ACHN (cell line): ENCODE data around the gene DTX2.
A peak's percentile ranks its signal among the peaks of the same experiment; 100 is the strongest.
"Not testable (repeated sequence)": the region's sequence is repeated elsewhere in the genome, so short reads cannot be mapped to it uniquely, and the experiment has no call there.

Source experiments
- DNase-seq: peaks from one replicate; pipeline ENCODE4 v3.0.0-alpha.2; 2015
- in situ Hi-C: cut with HindIII; loops from 2 replicates; pipeline ENCODE4 v1.10.0; 2017; ENCODE audit warnings: low sequenced_read_pairs, low pct_ligation_motif_present, low pct_unique_long_range_greater_than_20kb

The DTX2 gene

GRCh38 chr7:76440404-76440803 is 21.1 kb upstream of the DTX2 start:
- in situ Hi-C loops, DNase-seq: not testable (repeated sequence)

- in situ Hi-C loops, DNase-seq: not testable (repeated sequence)
These were observed 19.7 kb upstream of the DTX2 start for GRCh38 chr7:76441792-76442191.

- in situ Hi-C loops, DNase-seq: not testable (repeated sequence)
These were observed 18.7 kb upstream of the DTX2 start for GRCh38 chr7:76442664-76443446.

GRCh38 chr7:76443846-76444245 is 17.7 kb upstream of the DTX2 start:
- DNase-seq, in situ Hi-C loops: not testable (repeated sequence)

- in situ Hi-C loops, result not testable (repeated sequence)
- peak; percentile 43 for DNase-seq
These were observed 15.9 kb upstream of the DTX2 start for GRCh38 chr7:76445577-76446008.

- in situ Hi-C loops, DNase-seq: not testable (repeated sequence)
These were observed 4.5 kb upstream of the DTX2 start for GRCh38 chr7:76457017-76457416.

GRCh38 chr7:76458504-76458903 is 3.0 kb upstream of the DTX2 start:
- DNase-seq, in situ Hi-C loops: not testable (repeated sequence)

GRCh38 chr7:76460767-76461166 is 742 bp upstream of the DTX2 start:
- in situ Hi-C loops, DNase-seq: not testable (repeated sequence)

GRCh38 chr7:76462271-76462882 is 868 bp downstream of the DTX2 start:
- DNase-seq, in situ Hi-C loops: not testable (repeated sequence)

- DNase-seq, in situ Hi-C loops: not testable (repeated sequence)
These were observed 3.5 kb downstream of the DTX2 start for GRCh38 chr7:76464959-76465358.

GRCh38 chr7:76465950-76466349 is 4.4 kb downstream of the DTX2 start:
- in situ Hi-C loops, DNase-seq: not testable (repeated sequence)

- in situ Hi-C loops, result not testable (repeated sequence)
- DNase-seq, result peak; percentile 75
These were observed 6.4 kb downstream of the DTX2 start for GRCh38 chr7:76467743-76468404.

GRCh38 chr7:76471556-76472221 is 10.2 kb downstream of the DTX2 start:
- in situ Hi-C loops, DNase-seq: not testable (repeated sequence)

- in situ Hi-C loops, DNase-seq: not testable (repeated sequence)
These were observed 11.6 kb downstream of the DTX2 start for GRCh38 chr7:76473097-76473496.

- DNase-seq, in situ Hi-C loops: not testable (repeated sequence)
These were observed 14.8 kb downstream of the DTX2 start for GRCh38 chr7:76476280-76476679.

GRCh38 chr7:76476742-76477474 is 15.4 kb downstream of the DTX2 start:
- DNase-seq, in situ Hi-C loops: not testable (repeated sequence)

GRCh38 chr7:76479628-76480027 is 18.1 kb downstream of the DTX2 start:
- DNase-seq, in situ Hi-C loops: not testable (repeated sequence)
